Right lobe of liver (tissue), 4 donors: ENCODE measurements around the gene SF3A2.

Experiments
- CTCF ChIP-seq, 4 donors: fragments of 200-600 bp in 3 of 4; fragments of 450-650 bp in 1 of 4; IDR thresholded peaks; one replicate each; pipeline versions ENCODE4 v1.5.1 to v1.8.0; 2016 to 2022; ENCODE audit warnings: antibody characterized with exemption in 4 of 4, mild to moderate bottlenecking in 2 of 4
- POLR2A ChIP-seq: fragments of 450-650 bp; IDR thresholded peaks from one replicate; pipeline ENCODE4 v1.6.1; 2017; ENCODE audit warnings: antibody characterized with exemption, mild to moderate bottlenecking
- donor health status: DM: no; HTN: no; CAD: no.
- donor health status: DM: no; HTN: no; CAD: no.
- donor health status: DM: no; HTN: yes; CAD: no.

GRCh38 chr19:2212861-2213711, 23.5 kb upstream of the SF3A2 start:
- TF ChIP-seq POLR2A (no peak), CTCF (IDR thresholded peaks at IDR 0.05) (no peak)
